Smooth muscle cell (in vitro differentiated cells): ENCODE data around the gene NUP210L. TPM values are rescaled to one million over a fixed set of nuclear protein-coding genes. Genes with fewer than 3 reads are reported as not detected.
"Not testable (repeated sequence)": the region's sequence is repeated elsewhere in the genome, so short reads cannot be mapped to it uniquely, and the experiment has no call there.

Source experiments
- DNase-seq: peaks from one replicate; lab custom pipeline; 2025; ENCODE audit not compliant: unreplicated experiment; lab: John Stamatoyannopoulos, UW
- H2AFZ ChIP-seq: fragments of 200-600 bp; sonication (generic); 2 replicates; pipeline ENCODE4 v1.6.0; 2016; ENCODE audit warnings: antibody characterized with exemption, low read depth, mild to moderate bottlenecking
- H3F3A ChIP-seq: fragments of 200-600 bp; sonication (generic); 2 replicates; pipeline ENCODE4 v1.6.0; 2017; ENCODE audit warnings: antibody characterized with exemption, low read depth
- H3K27ac ChIP-seq: fragments of 200-600 bp; sonication (generic); 2 replicates; pipeline ENCODE4 v1.5.1; 2016; ENCODE audit warnings: low read depth, mild to moderate bottlenecking
- H3K27me3 ChIP-seq: fragments of 200-600 bp; sonication (generic); 2 replicates; pipeline ENCODE4 v1.6.1; 2016; ENCODE audit warnings: low read depth, mild to moderate bottlenecking
- H3K36me3 ChIP-seq: fragments of 200-600 bp; sonication (generic); 2 replicates; pipeline ENCODE4 v1.5.1; 2016; ENCODE audit warnings: low read depth
- H3K4me1 ChIP-seq: fragments of 200-600 bp; sonication (generic); 2 replicates; pipeline ENCODE4 v1.5.1; 2016; ENCODE audit warnings: low read depth
- H3K4me2 ChIP-seq: fragments of 200-600 bp; sonication (generic); 2 replicates; pipeline ENCODE4 v1.6.0; 2016; ENCODE audit warnings: mild to moderate bottlenecking
- H3K4me3 ChIP-seq: fragments of 200-600 bp; sonication (generic); 2 replicates; pipeline ENCODE4 v1.5.1; 2016; ENCODE audit warnings: mild to moderate bottlenecking
- H3K79me2 ChIP-seq: fragments of 200-600 bp; sonication (generic); 2 replicates; pipeline ENCODE4 v1.6.0; 2016; ENCODE audit warnings: low read depth, mild to moderate bottlenecking
- H3K9ac ChIP-seq: fragments of 200-600 bp; sonication (generic); 2 replicates; pipeline ENCODE4 v1.6.0; 2016; ENCODE audit warnings: low read depth
- H3K9me3 ChIP-seq: fragments of 200-600 bp; sonication (generic); replicated peaks from 2 replicates; pipeline ENCODE4 v1.5.1; 2016; ENCODE audit warnings: low read depth
- H4K20me1 ChIP-seq: fragments of 200-600 bp; sonication (generic); 2 replicates; pipeline ENCODE4 v1.6.0; 2016; ENCODE audit warnings: low read depth
- CTCF ChIP-seq: fragments of 200-600 bp; sonication (generic); IDR thresholded peaks from 2 replicates; pipeline ENCODE4 v1.5.1; 2017; ENCODE audit warnings: borderline replicate concordance, mild to moderate bottlenecking, antibody characterized with exemption; ENCODE audit not compliant: insufficient read depth, poor library complexity, severe bottlenecking
- WGBS: methylation state at CpG from one replicate; pipeline ENCODE4 v1.1.7; 2016; ENCODE audit warnings: low lambda C conversion rate; 5-methylcytosine and 5-hydroxymethylcytosine counted together
- polyA plus RNA-seq: library from polyadenylated mRNA; unstranded; fragments of >200 nt; fragmentation: Nextera tagmentation; extraction: Ambion mirVana; gene quantifications from 2 replicates; pipeline ENCODE4 v1.2.1, GENCODE V29; 2016
- total RNA-seq: library from RNA; depleted of rRNA; stranded (reverse); fragments of >200 nt; gene quantifications from 2 replicates; pipeline ENCODE4 v1.2.3, GENCODE V29; 2014

The NUP210L gene
- total and polyA plus RNA-seq, 2 experiments from 2014 or later: 0.90 TPM; not detected in 1

GRCh38 chr1:154141240-154141639 lies 13.6 kb downstream of the NUP210L start:
- Histone ChIP-seq H3K27me3 (no peaks in the 10 kb centered on the region), H3K79me2 (no peaks in the 10 kb centered on the region), H3K36me3 (no peaks in the 10 kb centered on the region), H2AFZ (no peak overlapping the region), H3K4me3 (no peak overlapping the region), H3K4me2 (no peak overlapping the region), H4K20me1 (no peaks in the 10 kb centered on the region), H3K27ac (no peak overlapping the region), H3K4me1 (no peaks in the 10 kb centered on the region), H3K9me3 (no peaks in the 10 kb centered on the region), H3F3A (no peaks in the 10 kb centered on the region), H3K9ac (no peak overlapping the region)
- 72% methylated on average over 3 of the region's 3 CpGs for WGBS
- TF ChIP-seq CTCF: no peak
- DNase-seq: no peak

GRCh38 chr1:154137888-154138287 lies 17.0 kb downstream of the NUP210L start:
- no peak for DNase-seq
- no peak overlapping the region for H3K4me2 ChIP-seq
- TF ChIP-seq CTCF: no peak
- no peaks in the 10 kb centered on the region for H4K20me1 ChIP-seq
- H3K36me3 ChIP-seq: no peaks in the 10 kb centered on the region
- H3K27ac ChIP-seq: no peak overlapping the region
- H3K9me3 ChIP-seq: no peaks in the 10 kb centered on the region
- WGBS: 84% methylated on average over 3 of the region's 3 CpGs
- no peaks in the 10 kb centered on the region for H3K4me1 ChIP-seq
- H3K4me3 ChIP-seq: no peak overlapping the region
- H3K9ac ChIP-seq: no peak overlapping the region
- H2AFZ ChIP-seq: no peak overlapping the region
- no peaks in the 10 kb centered on the region for H3K27me3 ChIP-seq
- H3F3A ChIP-seq: no peaks in the 10 kb centered on the region
- no peaks in the 10 kb centered on the region for H3K79me2 ChIP-seq

- H3K36me3 ChIP-seq: no peaks in the 10 kb centered on the region
- no peak for TF ChIP-seq CTCF
- whole genome bisulfite sequencing: 97% methylated on average over 2 of the region's 2 CpGs
Measured at GRCh38 chr1:154133256-154133655, 21.6 kb downstream of the NUP210L start.

GRCh38 chr1:154129391-154129970 lies 25.4 kb downstream of the NUP210L start:
- Histone ChIP-seq H3K9ac (no peak overlapping the region), H3K36me3 (no peaks in the 10 kb centered on the region), H3F3A (no peaks in the 10 kb centered on the region), H3K27me3 (no peaks in the 10 kb centered on the region), H3K4me3 (no peak overlapping the region), H3K9me3 (no peaks in the 10 kb centered on the region), H3K4me1 (no peaks in the 10 kb centered on the region), H3K27ac (no peak overlapping the region), H2AFZ (no peak overlapping the region), H4K20me1 (no peaks in the 10 kb centered on the region), H3K4me2 (no peak overlapping the region), H3K79me2 (no peaks in the 10 kb centered on the region)
- DNase-seq: no peak
- WGBS: 90% methylated on average over 2 of the region's 2 CpGs
- no peak for TF ChIP-seq CTCF

More at GRCh38 chr1:154133256-154133655, 21.6 kb downstream of the NUP210L start:
- H3F3A ChIP-seq: no peaks in the 10 kb centered on the region
- DNase-seq: no peak
- no peaks in the 10 kb centered on the region for H3K27me3 ChIP-seq
- H3K4me3 ChIP-seq: no peak overlapping the region
- no peaks in the 10 kb centered on the region for H4K20me1 ChIP-seq
- H3K4me2 ChIP-seq: no peak overlapping the region
- H3K9me3 ChIP-seq: no peaks in the 10 kb centered on the region
- no peaks in the 10 kb centered on the region for H3K4me1 ChIP-seq
- no peak overlapping the region for H3K9ac ChIP-seq
- H3K27ac ChIP-seq: no peak overlapping the region
- H2AFZ ChIP-seq: no peak overlapping the region
- H3K79me2 ChIP-seq: no peaks in the 10 kb centered on the region

GRCh38 chr1:154123205-154123604 lies 31.7 kb downstream of the NUP210L start:
- not testable (repeated sequence) for H3F3A ChIP-seq, H3K4me3 ChIP-seq, H3K27ac ChIP-seq, DNase-seq, H4K20me1 ChIP-seq, H3K9ac ChIP-seq, H3K27me3 ChIP-seq, H3K4me2 ChIP-seq, H3K79me2 ChIP-seq, H3K36me3 ChIP-seq, H3K9me3 ChIP-seq, H3K4me1 ChIP-seq, H2AFZ ChIP-seq
- 97% methylated on average over 11 of the region's 11 CpGs for WGBS
